GM12874 (cell line): ENCODE measurements around the gene CAMTA1.

Experiments used
- TF ChIP-seq, protein P1 (sequence below): IDR thresholded peaks from 2 replicates; pipeline ENCODE4 v1.5.1; 2011; ENCODE audit warnings: low read depth, mild to moderate bottlenecking, control low read depth, low read length, moderate library complexity; ENCODE audit not compliant: insufficient read depth

The CAMTA1 gene

DNA sequence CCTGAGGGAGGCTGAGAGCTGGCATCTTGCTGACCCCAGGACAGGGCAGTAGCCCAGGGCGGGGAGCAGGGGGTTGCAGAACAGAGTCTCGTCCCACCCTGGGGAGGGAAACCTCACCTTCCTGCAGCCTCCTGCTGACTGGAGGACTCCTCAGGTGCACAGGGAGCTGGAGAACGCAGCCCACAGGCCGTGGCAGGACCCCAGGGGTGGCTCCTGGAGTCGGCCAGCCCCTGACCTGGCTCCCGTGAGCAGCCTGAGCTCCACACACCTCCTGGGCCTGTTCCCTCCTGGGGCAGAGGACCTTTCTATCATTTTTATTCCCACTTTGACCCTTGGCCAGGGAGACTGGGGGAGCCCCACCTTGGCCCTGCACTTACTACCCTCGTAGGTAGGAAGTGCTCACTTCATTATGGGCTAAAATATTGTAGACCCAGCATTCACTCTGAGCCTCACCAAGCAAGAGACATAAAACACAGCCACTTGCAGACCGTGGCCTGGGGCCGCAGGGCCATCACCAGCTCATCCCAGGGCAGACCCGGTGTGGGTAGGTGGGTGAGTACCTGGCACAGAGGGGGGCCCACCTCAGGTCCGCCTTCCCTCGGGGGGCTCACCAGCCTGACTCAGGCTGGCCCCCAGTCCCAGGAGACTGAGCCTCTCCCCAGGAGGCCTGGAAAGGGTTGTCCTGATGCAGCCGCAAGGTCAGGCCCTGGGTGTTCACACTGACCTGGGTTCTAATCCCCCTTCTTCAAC lies 698.6 kb downstream of the CAMTA1 start:
- TF ChIP-seq, protein P1, sequence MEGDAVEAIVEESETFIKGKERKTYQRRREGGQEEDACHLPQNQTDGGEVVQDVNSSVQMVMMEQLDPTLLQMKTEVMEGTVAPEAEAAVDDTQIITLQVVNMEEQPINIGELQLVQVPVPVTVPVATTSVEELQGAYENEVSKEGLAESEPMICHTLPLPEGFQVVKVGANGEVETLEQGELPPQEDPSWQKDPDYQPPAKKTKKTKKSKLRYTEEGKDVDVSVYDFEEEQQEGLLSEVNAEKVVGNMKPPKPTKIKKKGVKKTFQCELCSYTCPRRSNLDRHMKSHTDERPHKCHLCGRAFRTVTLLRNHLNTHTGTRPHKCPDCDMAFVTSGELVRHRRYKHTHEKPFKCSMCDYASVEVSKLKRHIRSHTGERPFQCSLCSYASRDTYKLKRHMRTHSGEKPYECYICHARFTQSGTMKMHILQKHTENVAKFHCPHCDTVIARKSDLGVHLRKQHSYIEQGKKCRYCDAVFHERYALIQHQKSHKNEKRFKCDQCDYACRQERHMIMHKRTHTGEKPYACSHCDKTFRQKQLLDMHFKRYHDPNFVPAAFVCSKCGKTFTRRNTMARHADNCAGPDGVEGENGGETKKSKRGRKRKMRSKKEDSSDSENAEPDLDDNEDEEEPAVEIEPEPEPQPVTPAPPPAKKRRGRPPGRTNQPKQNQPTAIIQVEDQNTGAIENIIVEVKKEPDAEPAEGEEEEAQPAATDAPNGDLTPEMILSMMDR = no peak

DNA sequence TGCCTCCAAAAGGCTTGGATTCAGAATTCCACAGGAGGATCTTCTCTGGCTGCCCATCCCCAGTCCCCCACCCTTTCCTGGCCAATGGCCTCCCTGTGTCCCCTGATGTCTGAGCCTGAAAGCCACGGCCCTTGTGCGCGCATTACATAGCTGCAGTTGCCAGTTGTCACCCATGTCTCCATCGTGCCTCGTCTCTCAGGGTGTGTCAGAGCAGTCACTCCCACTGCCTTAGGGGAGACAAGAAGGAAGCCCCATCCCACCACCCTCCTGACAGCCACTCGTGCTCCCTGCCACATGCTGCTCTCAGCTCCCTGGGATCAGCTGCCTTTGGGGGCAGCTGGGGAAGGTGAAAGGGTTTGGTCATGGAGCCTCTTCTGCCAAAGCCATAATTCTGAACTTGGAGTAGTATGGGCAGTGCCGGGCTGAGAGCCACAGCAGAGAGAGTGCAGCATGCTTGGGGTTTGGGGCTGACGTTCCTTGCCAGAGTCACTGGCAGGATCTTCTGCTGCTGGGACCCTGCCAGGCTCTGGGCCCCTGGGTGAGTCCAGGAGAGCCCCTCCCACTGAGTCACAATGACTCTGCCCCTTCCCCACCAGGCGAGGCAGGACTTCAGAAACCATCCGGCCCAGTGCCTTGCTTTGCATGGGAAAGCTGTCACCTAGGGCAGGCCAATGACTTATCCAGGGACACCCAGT lies 700.0 kb downstream of the CAMTA1 start:
- TF ChIP-seq, protein P1 = no peak

DNA sequence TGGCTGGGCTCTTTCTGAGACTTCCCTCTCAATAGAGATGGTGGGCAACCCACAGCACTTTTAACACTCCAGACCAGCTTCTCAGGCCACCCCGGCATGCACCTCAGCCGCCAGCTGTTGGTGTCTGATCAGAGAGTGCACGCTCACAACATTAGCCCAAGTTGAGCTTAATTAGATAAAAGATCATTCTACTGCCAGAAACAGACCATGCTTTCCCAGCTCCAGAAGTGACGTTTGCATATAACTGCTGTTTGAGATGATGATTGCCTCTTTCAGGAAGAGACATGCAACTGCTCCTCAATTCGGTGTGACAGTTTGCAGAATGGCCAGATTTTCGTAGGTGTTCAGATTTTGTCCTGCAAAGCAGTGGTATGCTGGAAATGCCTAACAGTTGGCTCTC lies 700.6 kb downstream of the CAMTA1 start:
- TF ChIP-seq, protein P1 = no peak

DNA sequence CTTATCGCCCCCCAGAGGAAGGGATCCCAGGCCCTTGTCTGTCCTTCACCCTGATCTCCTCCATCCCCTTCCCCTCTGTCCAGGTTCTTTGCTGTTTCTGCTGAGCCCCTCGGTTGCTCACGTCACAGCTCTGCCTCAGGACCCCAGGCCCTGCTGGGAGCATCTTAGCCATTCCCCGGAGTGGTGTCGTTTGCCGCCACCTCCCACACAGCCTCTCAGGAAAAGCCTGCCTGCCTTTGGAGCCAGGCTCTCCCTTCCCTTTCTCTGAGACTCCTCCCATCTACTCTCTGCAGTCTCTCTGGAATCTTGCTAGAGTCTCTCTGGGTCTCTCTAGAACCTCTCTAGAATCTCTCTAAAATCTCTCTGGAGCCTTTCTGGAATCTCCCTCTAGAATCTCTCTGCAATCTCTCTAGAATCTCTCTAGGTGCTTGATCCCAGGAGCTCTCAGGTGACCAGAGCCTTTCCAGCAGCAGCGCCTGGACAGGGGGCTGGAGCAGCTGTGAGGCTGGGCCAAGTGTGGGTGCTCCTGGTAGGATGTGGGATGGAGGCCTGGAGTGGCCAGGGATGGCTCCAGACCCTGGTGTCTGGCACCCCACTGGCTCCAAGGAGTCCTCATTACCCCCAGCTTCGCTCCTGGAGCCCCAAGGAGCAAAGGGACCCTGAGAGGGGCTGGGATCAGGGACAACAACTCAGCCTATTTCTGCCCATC lies 702.7 kb downstream of the CAMTA1 start:
- TF ChIP-seq, protein P1 = no peak

DNA sequence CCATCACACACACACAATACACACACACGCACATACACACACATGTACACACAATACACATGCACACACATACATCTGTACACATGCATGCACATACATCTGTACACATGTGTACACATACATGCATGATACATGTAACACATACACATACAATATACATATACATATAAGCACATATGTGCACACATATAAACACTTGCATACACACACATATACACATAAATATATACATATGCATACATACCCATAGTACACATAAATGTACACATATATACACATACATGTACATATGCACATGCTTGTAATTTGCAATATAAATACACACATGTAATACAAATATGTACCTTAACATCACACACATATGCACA lies 703.2 kb downstream of the CAMTA1 start:
- TF ChIP-seq, protein P1 = no peak

DNA sequence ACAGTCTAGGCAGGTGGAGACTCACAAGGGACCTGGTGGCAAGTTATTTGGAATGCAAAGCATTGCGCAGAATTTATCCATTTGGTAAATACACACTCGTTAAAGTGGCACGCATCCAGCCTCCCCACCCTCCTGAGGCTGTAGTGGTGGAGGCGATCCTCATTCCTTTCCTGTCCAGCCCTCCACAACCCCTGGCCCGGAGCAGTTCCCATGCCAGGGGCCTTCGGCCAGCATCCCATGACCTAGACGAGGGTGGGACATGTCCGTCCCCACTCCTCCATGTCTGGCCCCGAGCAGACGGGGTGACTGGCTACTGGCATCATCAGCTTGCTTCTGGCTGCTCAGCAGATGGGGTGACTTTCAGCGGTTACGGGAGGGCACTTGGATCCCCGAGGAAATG lies 704.3 kb downstream of the CAMTA1 start:
- TF ChIP-seq, protein P1 = no peak

DNA sequence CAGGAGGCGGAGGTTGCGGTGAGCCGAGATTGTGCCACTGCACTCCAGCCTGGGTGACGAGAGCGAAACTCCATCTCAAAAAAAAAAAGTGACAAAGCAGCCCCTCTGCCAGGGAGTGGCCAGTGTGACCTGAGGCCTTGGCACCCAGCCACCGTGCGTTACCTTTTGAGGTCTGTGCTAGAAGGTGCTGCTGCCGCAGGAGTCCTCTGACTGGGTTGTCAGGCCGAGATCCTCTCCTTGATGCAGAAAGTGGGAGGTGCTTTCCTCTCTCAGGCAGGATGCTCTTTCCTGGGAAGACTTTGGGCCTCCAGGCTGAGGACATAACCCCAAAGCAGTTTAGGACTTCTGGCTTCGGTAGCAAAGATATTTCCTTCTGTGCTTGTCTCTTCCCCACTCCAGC lies 705.3 kb downstream of the CAMTA1 start:
- TF ChIP-seq, protein P1 = no peak
